Transverse colon (tissue), 3 donors: ENCODE data around the gene CENPVL3.
A peak's percentile ranks its signal among the peaks of the same experiment; 100 is the strongest.

Experiments used
- CTCF ChIP-seq, 5 experiments: fragments of 200-600 bp in 3 of 5; fragments of 450-650 bp in 2 of 5; sonication (generic) in 3 of 5; IDR thresholded peaks; 1 replicate in 2 of 5; 2 replicates in 3 of 5; pipeline ENCODE4 v1.5.1; 2016 to 2017; ENCODE audit warnings: antibody characterized with exemption in 5 of 5, inconsistent platforms in 3 of 5, mild to moderate bottlenecking in 2 of 5, moderate library complexity in 1 of 5
- POLR2A ChIP-seq: fragments of 450-650 bp; IDR thresholded peaks from one replicate; pipeline ENCODE4 v1.6.1; 2016; ENCODE audit warnings: antibody characterized with exemption, mild to moderate bottlenecking, moderate library complexity

DNA sequence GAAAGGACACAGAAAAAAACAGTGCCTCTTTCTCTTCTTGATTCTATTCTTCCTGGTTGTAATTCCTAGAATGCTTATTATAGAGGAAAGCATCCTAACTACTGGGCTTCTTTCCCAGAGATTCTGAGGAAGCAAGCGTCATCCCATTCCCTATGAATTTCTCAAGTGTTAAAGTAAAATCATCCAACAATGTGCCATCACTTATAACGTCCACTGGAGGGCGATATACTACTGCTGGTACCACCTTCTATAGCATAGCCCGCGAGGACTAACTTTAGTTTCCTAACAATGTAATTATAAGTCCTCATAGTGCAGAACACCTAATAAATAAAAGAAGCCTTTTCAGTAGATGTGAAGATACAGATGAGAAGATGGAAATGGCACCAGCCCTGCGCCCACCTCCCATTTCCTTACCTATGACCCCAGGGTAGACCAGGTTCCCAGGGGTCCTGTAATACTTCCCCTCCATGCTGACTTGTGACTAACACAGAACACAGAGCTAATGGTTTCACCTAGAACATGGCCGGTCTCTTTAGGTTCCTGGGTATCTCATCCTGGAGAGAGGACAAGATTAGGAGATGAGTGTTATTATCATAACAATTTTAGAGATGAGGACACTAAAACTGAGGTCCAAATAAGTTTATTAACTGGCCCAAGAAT lies 4.2 kb downstream of the CENPVL3 start:
- peak; percentile 14 to 38 (median 37) for TF ChIP-seq CTCF (IDR thresholded peaks at IDR 0.05)
- no peak for TF ChIP-seq POLR2A
